GM21528 (cell line): Measurements from ENCODE around the gene MYBPC2.

Experiments
- ATAC-seq: cut with Tn5 transposase; IDR thresholded peaks from one replicate; pipeline ENCODE4 v1.9.1; 2021; ENCODE audit warnings: mild to moderate bottlenecking, moderate library complexity; ENCODE audit not compliant: unreplicated experiment, low FRiP score

The MYBPC2 gene

DNA sequence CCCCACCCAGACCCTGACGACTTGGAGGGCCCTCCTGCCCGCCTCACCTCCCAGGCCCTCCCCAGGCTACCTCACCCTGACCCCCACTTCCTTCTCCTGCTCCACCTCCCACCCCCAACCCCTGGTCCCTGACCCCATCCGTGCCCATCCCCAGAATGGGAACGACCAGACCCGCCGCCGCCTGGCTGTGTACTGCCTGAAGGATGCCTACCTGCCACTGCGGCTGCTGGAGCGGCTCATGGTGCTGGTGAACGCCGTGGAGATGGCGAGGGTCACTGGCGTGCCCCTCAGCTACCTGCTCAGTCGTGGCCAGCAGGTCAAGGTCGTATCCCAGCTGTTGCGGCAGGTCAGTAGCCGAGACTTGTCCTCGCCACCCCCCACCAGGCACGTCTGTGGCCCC lies 25.9 kb upstream of the MYBPC2 start:
- ATAC-seq = no peak

DNA sequence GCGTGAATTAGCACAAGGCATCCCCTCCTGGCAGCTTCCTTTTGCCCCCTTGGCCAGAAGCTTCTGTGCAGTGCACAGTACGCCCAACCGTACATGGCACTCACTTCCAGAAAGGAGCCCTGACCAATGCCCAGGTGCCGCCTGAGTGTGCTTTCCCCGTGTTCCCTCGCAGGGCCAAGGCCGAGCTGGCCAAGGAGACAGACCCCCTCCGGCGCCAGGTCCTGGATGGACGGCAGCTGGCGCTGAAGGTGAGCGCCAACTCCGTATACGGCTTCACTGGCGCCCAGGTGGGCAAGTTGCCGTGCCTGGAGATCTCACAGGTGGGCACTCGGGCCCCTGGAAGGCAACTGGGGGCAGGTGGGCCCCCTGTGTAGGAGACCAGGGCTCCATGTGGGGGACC lies 23.3 kb upstream of the MYBPC2 start:
- no peak for ATAC-seq

DNA sequence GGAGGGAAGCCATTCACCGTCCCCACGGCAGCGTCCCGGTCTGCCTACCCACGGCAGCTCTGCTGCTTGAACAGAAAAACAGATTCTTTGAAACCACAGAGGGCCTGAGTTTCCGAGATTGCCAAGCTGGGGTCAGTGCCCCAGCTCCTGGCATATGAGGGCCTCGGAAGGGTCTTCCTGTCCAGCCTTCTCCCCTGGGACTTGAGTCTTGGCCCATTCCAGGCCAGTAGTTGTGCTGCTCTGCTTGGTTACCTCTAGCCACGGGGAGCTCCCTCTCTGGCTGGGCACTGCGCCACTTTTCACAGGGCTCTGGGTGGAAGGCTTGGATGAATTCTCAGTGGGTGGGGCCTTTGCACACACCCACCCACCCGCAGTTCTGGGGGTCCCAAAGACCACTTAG lies 22.6 kb upstream of the MYBPC2 start:
- no peak for ATAC-seq

DNA sequence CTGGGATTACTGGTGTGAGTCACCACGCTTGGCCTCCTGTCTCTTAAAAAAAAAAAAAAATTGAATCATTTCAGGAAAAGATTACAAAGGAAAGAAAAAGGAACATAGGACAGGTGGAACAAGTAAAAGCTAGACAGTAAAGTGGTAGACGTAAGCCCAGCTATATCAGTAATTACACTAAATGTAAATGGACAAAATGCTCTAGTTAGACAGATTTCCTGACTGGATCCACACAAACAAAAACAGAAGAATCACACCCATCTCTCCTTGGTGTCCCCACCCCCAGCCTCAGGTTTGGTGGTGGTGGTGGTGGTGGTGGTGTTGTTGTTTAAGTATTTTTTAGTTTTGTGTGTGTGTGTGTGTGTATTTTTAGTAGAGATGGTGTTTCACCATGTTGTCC lies 20.3 kb upstream of the MYBPC2 start:
- ATAC-seq = no peak

DNA sequence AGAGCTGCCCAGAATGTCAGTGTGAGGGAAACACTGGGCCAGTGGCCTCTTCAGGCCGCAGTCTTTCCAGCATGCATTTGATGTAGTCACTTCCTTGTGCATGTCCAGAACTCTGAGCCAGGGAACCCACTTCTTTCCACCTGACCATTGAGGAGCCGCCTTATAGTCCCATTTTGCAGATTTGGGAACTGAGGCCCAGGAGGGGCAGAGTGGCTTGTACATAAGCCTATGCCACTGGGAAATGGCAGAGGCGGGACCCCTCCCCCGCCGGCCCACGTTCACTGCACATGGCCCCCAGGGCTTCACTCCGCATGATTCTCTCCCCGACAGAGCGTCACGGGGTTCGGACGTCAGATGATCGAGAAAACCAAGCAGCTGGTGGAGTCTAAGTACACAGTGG lies 19.6 kb upstream of the MYBPC2 start:
- ATAC-seq = no peak

DNA sequence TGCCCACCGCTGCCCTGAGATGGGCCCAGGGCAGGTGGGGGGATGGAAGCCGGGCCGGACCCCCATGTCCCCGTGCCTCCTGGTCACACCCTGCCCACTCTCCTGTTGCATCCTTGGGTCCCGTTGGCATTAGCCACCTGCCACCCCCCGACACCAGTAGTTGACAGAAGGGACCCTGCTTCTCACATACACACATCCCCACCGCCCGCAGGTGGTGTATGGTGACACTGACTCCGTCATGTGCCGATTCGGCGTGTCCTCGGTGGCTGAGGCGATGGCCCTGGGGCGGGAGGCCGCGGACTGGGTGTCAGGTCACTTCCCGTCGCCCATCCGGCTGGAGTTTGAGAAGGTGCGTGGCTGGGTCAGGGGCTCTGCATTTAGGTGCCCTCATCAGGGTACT lies 19.2 kb upstream of the MYBPC2 start:
- ATAC-seq = no peak

DNA sequence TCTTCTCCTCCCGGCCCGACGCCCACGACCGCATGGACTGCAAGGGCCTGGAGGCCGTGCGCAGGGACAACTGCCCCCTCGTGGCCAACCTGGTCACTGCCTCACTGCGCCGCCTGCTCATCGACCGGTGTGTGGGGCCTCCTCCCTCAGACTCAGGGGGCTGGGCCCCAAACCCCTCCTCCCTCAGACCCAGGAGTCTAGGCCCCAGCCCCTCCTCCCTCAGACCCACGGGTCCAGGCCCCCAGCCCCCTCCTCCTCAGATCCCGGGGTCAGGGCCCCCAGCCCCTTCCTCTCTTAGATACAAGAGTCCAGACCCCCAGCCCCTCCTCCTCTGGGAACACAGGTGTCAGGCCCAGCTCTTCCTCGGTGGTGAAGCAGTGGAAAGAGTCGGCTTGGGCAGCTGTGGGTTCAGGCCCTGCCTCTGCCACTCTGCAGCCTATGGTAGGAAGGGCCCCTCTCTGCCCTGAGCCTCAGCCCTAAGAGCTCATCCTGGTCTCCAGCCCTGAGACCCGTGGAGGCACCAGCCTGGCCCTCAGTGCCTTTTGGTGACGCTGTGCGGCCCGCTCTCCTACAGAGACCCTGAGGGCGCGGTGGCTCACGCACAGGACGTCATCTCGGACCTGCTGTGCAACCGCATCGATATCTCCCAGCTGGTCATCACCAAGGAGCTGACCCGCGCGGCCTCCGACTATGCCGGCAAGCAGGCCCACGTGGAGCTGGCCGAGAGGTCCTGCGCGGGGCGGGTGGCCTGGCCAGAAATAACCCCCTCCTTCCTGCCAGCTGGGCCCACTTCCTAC lies 17.6 kb upstream of the MYBPC2 start:
- ATAC-seq = peak; percentile 1

DNA sequence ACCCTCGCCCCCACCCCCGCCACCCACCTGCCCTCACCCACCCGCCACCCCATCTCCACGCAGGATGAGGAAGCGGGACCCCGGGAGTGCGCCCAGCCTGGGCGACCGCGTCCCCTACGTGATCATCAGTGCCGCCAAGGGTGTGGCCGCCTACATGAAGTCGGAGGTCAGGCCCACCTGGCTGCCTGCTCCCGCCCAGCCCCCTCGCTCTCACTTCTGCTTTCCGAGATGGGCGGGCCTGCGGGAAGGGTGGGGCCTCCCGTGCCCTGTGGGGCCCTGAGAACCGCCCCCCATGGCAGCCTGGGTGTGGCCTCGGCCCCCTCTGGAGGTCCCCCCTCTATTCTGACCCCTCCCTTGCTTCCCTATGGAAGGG lies 17.0 kb upstream of the MYBPC2 start:
- peak; percentile 47 for ATAC-seq

DNA sequence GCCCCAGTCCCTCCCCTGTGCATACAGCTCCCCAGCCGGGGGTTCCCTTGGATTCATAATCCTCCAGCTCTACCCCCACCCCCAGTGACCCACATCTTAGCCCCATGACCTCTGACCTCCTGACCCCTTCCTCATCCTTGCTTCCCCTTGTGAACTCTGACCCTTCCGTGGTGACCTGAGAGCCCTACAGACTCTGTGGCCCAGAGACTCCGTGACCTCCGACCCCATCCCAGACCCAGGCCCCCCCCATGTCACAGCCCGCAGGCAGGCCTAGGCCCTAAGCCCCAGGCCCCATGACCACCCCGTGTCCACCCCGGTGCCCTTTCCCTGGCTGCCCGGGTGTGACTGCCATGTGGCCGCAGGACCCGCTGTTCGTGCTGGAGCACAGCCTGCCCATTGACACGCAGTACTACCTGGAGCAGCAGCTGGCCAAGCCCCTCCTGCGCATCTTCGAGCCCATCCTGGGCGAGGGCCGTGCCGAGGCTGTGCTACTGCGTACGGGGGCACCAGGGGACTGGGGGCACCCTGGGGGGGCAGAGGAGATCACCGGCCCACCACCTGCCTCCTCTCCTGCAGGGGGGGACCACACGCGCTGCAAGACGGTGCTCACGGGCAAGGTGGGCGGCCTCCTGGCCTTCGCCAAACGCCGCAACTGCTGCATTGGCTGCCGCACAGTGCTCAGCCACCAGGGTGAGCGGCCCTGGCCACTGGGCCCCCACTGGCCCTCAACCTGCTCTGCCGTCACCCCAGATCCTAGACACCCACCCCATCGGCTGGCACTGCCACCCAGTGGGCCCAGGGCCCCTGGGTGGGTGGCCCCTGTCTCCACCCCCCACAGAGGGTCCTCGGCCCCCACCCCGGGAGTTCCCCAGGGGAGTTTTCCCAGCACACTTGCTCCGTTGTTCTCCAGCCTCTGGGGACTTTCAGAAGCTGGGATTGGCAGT lies 16.4 kb upstream of the MYBPC2 start:
- no peak for ATAC-seq

DNA sequence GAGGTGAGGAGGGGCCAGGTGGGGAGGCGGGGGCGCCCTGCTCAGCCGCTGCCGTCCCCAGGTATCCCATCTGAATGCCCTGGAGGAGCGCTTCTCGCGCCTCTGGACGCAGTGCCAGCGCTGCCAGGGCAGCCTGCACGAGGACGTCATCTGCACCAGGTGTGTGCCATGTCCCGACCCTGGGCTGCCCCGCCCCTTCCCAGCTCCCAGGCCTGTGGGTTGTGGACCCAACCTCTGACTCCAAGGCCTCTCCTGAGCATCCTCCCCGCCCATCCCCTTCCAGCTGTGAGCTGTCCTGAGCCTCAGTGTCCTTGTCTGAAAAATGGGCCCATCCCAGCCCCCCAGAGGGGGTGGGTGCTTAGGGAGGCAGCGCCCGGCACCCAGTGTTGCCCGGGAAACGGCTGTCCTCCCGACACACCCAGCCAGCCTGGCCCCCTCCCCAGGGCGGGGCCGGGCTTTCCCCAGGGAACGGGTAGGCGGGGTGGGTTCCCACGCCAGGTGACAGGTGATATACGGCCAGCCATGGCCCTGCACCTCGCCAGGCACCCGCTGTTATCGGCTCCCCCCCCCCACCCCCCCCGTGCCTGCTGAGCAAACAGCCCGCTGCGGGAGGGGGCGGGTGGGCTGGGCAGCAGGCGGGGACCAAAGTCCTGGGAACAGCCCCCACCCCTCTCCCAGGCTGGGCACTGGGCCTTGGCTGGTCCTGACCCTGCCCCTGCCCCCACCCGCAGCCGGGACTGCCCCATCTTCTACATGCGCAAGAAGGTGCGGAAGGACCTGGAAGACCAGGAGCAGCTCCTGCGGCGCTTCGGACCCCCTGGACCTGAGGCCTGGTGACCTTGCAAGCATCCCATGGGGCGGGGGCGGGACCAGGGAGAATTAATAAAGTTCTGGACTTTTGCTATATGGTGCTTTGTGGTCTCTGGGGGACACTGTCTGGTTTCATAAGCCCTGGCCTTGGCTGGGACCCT lies 15.3 kb upstream of the MYBPC2 start:
- ATAC-seq = no peak

DNA sequence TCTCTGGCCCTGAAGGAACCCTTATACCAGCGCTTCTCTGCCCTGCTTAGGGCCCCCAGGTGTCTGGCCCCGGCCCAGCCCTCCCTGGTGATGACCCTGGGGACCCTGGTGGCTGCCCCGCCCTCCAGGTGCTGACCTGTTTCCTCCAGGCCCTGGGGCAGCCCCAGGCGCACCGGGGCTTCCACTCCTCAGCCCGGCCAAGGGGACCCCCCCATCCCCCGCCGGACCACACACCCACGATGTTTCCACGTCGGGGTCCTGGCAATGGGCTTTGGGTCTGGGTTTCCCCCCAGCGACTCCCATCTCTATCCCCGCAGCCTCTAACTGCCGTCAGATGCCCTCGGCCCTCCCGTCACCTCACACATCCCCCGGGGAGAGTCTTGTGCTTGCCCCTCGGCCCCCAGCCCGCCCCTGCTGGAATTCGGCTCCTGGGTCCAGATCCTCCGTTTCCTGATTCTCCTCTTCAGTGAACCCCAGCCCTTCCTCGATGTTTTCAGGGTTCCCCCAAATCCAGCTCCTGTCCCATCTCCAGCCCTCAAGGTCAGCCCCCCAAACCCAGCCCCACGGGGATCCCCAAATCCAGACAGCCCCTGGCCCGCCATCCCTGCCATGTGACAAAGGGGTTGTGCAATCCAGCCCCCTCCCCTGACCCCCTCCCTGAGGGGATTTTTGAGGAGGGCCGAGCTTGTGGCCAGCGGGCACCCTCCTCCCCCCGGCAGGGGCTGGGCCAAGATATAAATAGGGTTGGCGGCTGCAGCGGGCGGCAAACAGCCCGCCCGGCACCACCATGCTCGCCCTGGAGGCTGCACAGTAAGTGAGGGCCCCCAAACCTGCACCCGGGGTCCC lies 14.3 kb upstream of the MYBPC2 start, which contains the start of gene SPIB:
Gene SPIB (plus strand): TSS at position 763 of the 846 bp plus-strand sequence. CDS start 25 bp downstream, at position 788.
- no peak for ATAC-seq

DNA sequence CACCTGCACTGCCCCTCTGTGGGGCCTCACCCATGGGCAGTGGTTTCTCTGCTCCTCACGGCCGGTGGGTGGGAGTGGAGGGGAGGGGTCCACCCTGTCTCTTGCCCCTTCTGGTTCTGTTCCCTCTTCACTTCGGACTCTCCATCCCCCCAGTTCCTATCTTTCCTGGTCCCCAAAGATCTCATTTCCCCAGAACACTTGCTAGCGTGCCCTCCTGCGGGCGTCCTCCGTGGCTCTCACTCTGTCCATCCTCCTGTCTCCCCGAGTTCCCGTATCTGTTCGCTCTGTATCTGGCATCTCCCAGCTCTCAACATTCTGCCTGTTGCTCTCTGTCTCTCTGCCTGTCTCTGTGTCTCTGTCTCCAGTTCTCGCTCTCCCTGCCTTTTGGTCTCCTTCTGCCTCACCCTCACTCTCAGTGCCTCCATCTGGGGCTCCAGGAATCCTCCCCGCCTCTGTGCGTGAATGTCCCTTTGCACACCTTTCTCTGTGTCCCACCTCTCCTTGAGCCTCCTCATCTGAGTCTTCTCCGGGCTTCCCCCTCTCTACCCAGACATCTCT lies 13.6 kb upstream of the MYBPC2 start:
- no peak for ATAC-seq

DNA sequence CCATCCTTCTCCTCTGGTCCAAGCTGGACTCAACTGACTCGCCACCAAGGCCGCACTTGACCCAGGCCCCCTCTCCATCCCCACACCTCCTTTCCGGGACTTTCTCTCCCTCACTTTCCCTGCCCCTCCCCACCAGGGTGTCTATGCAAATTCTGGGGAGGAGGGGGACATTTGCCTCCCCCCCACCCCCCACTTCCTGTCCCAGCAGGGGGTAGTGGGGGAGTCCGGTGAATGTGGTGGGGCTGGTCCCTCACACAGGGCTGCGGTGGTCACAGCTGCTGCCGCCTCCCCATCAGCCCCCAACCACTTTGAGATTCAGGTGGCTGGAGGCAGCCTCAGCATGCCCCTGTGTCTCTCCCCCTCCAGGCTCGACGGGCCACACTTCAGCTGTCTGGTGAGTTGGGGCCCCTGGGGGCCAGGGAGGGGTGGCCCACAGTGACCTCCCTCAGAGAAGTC lies 13.1 kb upstream of the MYBPC2 start:
- ATAC-seq = no peak

DNA sequence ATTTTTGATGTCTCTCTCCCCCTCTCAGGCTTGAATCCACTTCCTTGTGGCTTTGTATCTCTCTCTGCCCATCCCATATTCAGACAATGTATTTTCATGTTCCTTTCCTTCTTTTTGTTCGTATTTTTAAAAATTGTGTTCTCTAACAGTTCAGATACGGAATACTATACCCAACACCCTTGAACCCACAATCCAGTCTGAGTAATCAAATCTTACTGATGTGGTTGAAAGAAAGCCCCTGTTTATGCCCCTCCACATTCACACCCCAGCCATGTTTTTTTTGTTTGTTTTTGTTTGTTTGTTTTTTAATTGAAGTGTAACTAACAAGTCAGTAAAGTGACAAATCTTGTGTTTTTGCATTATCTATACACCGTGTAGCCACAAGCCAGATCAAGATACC lies 12.6 kb upstream of the MYBPC2 start:
- ATAC-seq = no peak

DNA sequence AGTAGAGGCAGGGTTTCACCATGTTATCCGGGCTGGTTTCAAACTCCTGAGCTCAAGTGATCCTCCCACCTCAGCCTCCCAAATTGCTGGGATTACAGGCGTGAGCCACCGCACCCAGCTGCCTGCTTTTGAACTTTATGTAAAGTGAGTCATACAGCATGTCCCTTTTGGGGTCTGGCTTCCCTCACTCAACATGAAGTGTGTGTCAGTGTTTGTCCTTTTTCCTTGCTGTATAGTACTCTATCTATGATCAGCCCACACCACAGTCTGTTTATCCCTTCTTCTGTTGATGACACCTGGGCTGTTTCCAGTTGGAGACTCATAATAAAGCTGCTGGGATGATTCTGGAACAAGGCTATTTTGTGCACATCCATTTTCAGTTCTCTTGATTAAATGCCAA lies 11.9 kb upstream of the MYBPC2 start:
- ATAC-seq = no peak

DNA sequence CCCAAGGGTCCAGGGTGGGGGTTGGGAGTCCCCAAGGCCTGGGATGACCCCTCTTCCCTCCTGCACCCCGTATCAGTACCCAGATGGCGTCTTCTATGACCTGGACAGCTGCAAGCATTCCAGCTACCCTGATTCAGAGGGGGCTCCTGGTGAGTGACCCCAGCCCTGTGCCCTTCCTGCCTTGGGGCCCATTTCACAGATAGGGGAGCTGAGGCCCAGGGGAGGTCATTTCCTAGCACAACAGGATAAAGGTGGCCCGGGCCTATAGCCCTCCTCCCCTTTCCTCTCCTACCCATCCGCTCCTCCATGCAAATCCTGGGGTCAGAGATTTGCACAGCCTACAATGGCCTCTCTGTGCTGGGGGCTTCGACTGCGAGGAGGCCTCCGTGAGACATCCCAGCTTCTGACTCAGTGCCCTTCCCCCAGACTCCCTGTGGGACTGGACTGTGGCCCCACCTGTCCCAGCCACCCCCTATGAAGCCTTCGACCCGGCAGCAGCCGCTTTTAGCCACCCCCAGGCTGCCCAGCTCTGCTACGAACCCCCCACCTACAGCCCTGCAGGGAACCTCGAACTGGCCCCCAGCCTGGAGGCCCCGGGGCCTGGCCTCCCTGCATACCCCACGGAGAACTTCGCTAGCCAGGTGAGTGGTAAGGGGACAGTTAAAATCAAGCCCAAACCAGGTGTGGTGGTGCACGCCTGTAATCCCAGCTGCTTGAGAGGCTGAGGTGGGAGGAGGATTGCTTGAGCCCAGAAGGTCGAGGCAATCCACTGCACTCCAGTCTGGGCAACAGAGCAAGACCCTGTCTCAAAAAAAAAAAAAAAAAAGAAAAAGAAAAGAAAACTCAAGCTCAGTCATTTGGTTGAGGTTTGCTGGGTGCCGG lies 10.1 kb upstream of the MYBPC2 start:
- no peak for ATAC-seq

DNA sequence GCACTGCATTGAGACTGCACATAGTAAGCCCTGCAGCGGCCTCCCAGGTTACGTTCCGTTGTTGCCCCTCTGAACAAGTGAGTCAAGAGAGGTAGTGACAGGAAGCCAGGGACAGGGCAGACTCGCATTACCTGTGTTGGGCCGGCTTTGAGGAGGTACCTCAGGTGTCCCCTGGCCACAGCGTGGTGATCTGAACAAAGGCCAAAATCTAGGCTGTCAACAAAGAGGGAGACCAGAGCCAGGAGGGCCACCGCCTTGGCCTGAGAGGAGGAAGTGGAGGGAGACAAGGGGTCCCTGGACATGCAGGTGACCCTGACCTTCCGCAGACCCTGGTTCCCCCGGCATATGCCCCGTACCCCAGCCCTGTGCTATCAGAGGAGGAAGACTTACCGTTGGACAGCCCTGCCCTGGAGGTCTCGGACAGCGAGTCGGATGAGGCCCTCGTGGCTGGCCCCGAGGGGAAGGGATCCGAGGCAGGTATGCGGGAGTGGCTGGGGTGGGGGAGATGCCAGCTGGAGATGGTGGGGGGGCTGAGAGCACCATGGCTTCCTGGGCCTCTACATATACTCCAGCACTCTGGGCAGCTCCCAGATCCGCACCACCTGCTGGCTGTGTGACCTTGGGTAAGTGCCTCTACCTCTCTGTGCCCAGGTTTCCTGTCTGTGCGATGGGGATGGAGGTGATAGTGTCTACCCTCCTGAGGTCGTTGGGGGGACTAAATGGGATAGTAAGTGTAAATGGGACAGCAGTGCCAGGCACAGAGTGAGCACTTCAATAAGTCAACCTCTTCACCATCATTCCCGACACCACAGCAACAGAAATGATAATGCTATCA lies 9.2 kb upstream of the MYBPC2 start:
- no peak for ATAC-seq
